T1000 (cell line): ENCODE data around the gene ZNF644.
"Not testable (repeated sequence)": the region's sequence is repeated elsewhere in the genome, so short reads cannot be mapped to it uniquely, and the experiment has no call there.

Experiments
- DNase-seq: peaks from one replicate; lab custom pipeline; 2025; ENCODE audit warnings: mixed read lengths; lab: John Stamatoyannopoulos, UW

The ZNF644 gene

GRCh38 chr1:90925928-90926869 lies 95.6 kb downstream of the ZNF644 start:
- DNase-seq, result no peak

GRCh38 chr1:90924982-90925381 lies 96.9 kb downstream of the ZNF644 start:
- DNase-seq, result no peak

GRCh38 chr1:90922996-90923395 lies 98.8 kb downstream of the ZNF644 start:
- DNase-seq, result no peak

GRCh38 chr1:90922202-90922601 lies 99.6 kb downstream of the ZNF644 start:
- DNase-seq, result no peak

GRCh38 chr1:90919900-90920299 lies 101.9 kb downstream of the ZNF644 start:
- no peak for DNase-seq

- no peak for DNase-seq
Observed at GRCh38 chr1:90919190-90919719, 102.6 kb downstream of the ZNF644 start.

GRCh38 chr1:90911353-90911752 lies 110.5 kb downstream of the ZNF644 start:
- DNase-seq, result no peak

- no peak for DNase-seq
Observed at GRCh38 chr1:90902672-90903071, 119.2 kb downstream of the ZNF644 start.

GRCh38 chr1:90899263-90899662 lies 122.6 kb downstream of the ZNF644 start:
- DNase-seq, result no peak

- DNase-seq, result not testable (repeated sequence)
Observed at GRCh38 chr1:90893679-90894078, 128.2 kb downstream of the ZNF644 start.

- DNase-seq, result not testable (repeated sequence)
Observed at GRCh38 chr1:90892884-90893283, 129.0 kb downstream of the ZNF644 start.

GRCh38 chr1:90892196-90892595 lies 129.6 kb downstream of the ZNF644 start:
- not testable (repeated sequence) for DNase-seq

- DNase-seq, result not testable (repeated sequence)
Observed at GRCh38 chr1:90891756-90892155, 130.1 kb downstream of the ZNF644 start.

- DNase-seq, result no peak
Observed at GRCh38 chr1:90882221-90882620, 139.6 kb downstream of the ZNF644 start.

- no peak for DNase-seq
Observed at GRCh38 chr1:90881034-90881433, 140.8 kb downstream of the ZNF644 start.

- DNase-seq, result no peak
Observed at GRCh38 chr1:90879281-90879680, 142.6 kb downstream of the ZNF644 start.

- no peak for DNase-seq
Observed at GRCh38 chr1:90876101-90876500, 145.7 kb downstream of the ZNF644 start.
